K562 (cell line): ENCODE results near the gene TOMT.

Experiments
- CBFA2T3 ChIP-seq: fragments of 450-650 bp; IDR thresholded peaks from 2 replicates; pipeline ENCODE4 v1.6.1; 2017
- CTCF ChIP-seq, 3 experiments: IDR thresholded peaks in 2 of 3; conservative IDR thresholded peaks in 1 of 3; 2 replicates each; pipeline ENCODE4 v1.5.1; 2011 to 2012; ENCODE audit warnings: low read length in 3 of 3, mild to moderate bottlenecking in 3 of 3, control low read depth in 2 of 3, improper control_type of control experiment in 1 of 3, inconsistent platforms in 1 of 3, low read depth in 1 of 3, mixed read lengths in 1 of 3, moderate library complexity in 1 of 3; ENCODE audit not compliant: insufficient read depth in 2 of 3
- LARP7 ChIP-seq: fragments of 450-650 bp; IDR thresholded peaks from 2 replicates; pipeline ENCODE4 v1.6.1; 2016
- POLR2A ChIP-seq: fragments of 450-650 bp; conservative IDR thresholded peaks from 2 replicates; pipeline ENCODE4 v1.6.1; 2016
- RFX1 ChIP-seq: fragments of 450-650 bp; IDR thresholded peaks from 2 replicates; pipeline ENCODE4 v1.6.1; 2016; ENCODE audit warnings: mild to moderate bottlenecking, moderate library complexity
- SIN3A ChIP-seq, 2 experiments: fragments of 150-350 bp in 1 of 2; IDR thresholded peaks; 2 replicates each; pipeline ENCODE4 v1.6.1; 2011 to 2016; ENCODE audit warnings: borderline replicate concordance in 2 of 2, low read depth in 2 of 2, low read length in 2 of 2, mild to moderate bottlenecking in 2 of 2, moderate library complexity in 2 of 2; ENCODE audit not compliant: control insufficient read depth in 1 of 2
- TFE3 ChIP-seq: fragments of 450-650 bp; formaldehyde crosslinking; IDR thresholded peaks from 2 replicates; pipeline ENCODE4 v1.4.0; 2020; ENCODE audit warnings: mild to moderate bottlenecking, mixed read lengths
- ZNF140 ChIP-seq: fragments of 250-450 bp; sonication (Bioruptor Pico); IDR thresholded peaks from 2 replicates; pipeline ENCODE4 v1.8.0; 2021; ENCODE audit warnings: moderate library complexity, mild to moderate bottlenecking, inconsistent platforms
- ZNF282 ChIP-seq: sonication (generic); formaldehyde crosslinking; IDR thresholded peaks from 2 replicates; pipeline ENCODE4 v1.8.1; 2023; ENCODE audit warnings: missing genetic modification reagents
- ZNF431 ChIP-seq: sonication (generic); formaldehyde crosslinking; IDR thresholded peaks from 2 replicates; pipeline ENCODE4 v1.8.0; 2022; ENCODE audit warnings: mild to moderate bottlenecking, missing genetic modification reagents

- TF ChIP-seq CTCF (IDR thresholded peaks at IDR 0.05 in 2 of 3, conservative IDR thresholded peaks at IDR 0.05 in 1 of 3; ENCODE audit: insufficient read depth in 2 of 3, low read depth in 1 of 3, low read length in 3 of 3), result no peak
- no peak for TF ChIP-seq RFX1
- no peak for TF ChIP-seq TFE3 (CRISPR knock-in tag)
- TF ChIP-seq ZNF431, result no peak
- TF ChIP-seq ZNF282 (CRISPR knock-in tag), result no peak
- TF ChIP-seq SIN3A (IDR thresholded peaks at IDR 0.05; ENCODE audit: borderline replicate concordance in 2 of 2, control insufficient read depth in 1 of 2, low read depth in 2 of 2, low read length in 2 of 2), result no peak
- no peak for TF ChIP-seq POLR2A
- TF ChIP-seq LARP7, result no peak
- no peak for TF ChIP-seq ZNF140 (CRISPR knock-in tag)
- no peak for TF ChIP-seq CBFA2T3
Measured at GRCh38 chr11:72157131-72157530, 51.4 kb downstream of the TOMT start.
